PC-9 (cell line): ENCODE measurements around the gene TRPV2. TPM values are rescaled to one million over a fixed set of nuclear protein-coding genes. Genes with fewer than 3 reads are reported as not detected.

Experiments
- BruUV-seq: library from RNA; stranded (reverse); fragments of 400-500 nt; replicated peaks from 2 replicates; lab custom pipeline; 2021; lab: Mats Ljungman, UMichigan
- CTCF ChIA-PET: fragments of 300-600 bp; sonication (Branson Sonifier 250); formaldehyde crosslinking; loops from one replicate; lab custom pipeline; 2022; ENCODE audit warnings: antibody characterized with exemption; lab: Charles Lee
- POLR2A ChIA-PET: fragments of 300-600 bp; sonication (Branson Sonifier 250); formaldehyde crosslinking; loops from one replicate; lab custom pipeline; 2022; ENCODE audit warnings: antibody characterized with exemption; ENCODE audit not compliant: unreplicated experiment; lab: Charles Lee
- DNase-seq, 2 experiments: peaks; one replicate each; pipeline versions ENCODE4 v3.0.0 to v3.0.0-alpha.2; 2015 to 2022; ENCODE audit warnings: mixed read lengths in 1 of 2
- H2AFZ ChIP-seq: fragments of 200-600 bp; sonication (generic); 2 replicates; pipeline ENCODE4 v1.8.1; 2017; ENCODE audit warnings: antibody characterized with exemption
- H3F3A ChIP-seq: fragments of 200-600 bp; sonication (generic); 2 replicates; pipeline ENCODE4 v1.8.1; 2017; ENCODE audit warnings: antibody characterized with exemption, mild to moderate bottlenecking, low read depth; ENCODE audit not compliant: insufficient read depth
- H3K27ac ChIP-seq: fragments of 200-600 bp; sonication (generic); 2 replicates; pipeline ENCODE4 v1.6.1; 2016; ENCODE audit warnings: mixed run types
- H3K27me3 ChIP-seq: fragments of 200-600 bp; sonication (generic); 2 replicates; pipeline ENCODE4 v1.6.1; 2016; ENCODE audit warnings: low read depth, mixed run types; ENCODE audit not compliant: insufficient read depth
- H3K36me3 ChIP-seq: fragments of 200-600 bp; sonication (generic); 2 replicates; pipeline ENCODE4 v1.6.1; 2016; ENCODE audit warnings: low read depth, mixed run types
- H3K4me1 ChIP-seq: fragments of 200-600 bp; sonication (generic); replicated peaks from 2 replicates; pipeline ENCODE4 v1.6.1; 2016; ENCODE audit warnings: mixed run types; ENCODE audit not compliant: insufficient read depth
- H3K4me2 ChIP-seq: fragments of 200-600 bp; sonication (generic); 2 replicates; pipeline ENCODE4 v1.6.1; 2017; ENCODE audit warnings: mixed run types
- H3K4me3 ChIP-seq: fragments of 200-600 bp; sonication (generic); 2 replicates; pipeline ENCODE4 v1.6.1; 2016; ENCODE audit warnings: mixed run types
- H3K79me2 ChIP-seq: fragments of 200-600 bp; sonication (generic); 2 replicates; pipeline ENCODE4 v1.6.1; 2017; ENCODE audit warnings: low read depth, mixed run types
- H3K9me2 ChIP-seq: fragments of 200-600 bp; sonication (generic); 2 replicates; pipeline ENCODE4 v1.8.1; 2017; ENCODE audit warnings: mild to moderate bottlenecking; ENCODE audit not compliant: insufficient read depth
- H3K9me3 ChIP-seq: fragments of 200-600 bp; sonication (generic); 2 replicates; pipeline ENCODE4 v1.8.1; 2016; ENCODE audit warnings: low read depth; ENCODE audit not compliant: insufficient read depth
- H4K20me1 ChIP-seq: fragments of 200-600 bp; sonication (generic); 2 replicates; pipeline ENCODE4 v1.8.1; 2017; ENCODE audit not compliant: insufficient read depth
- CTCF ChIP-seq: fragments of 200-600 bp; sonication (generic); conservative IDR thresholded peaks from 2 replicates; pipeline ENCODE4 v1.6.1; 2017; ENCODE audit warnings: mixed run types, antibody characterized with exemption, mild to moderate bottlenecking, moderate library complexity
- EZH2 ChIP-seq: fragments of 200-600 bp; sonication (generic); IDR thresholded peaks from 2 replicates; pipeline ENCODE4 v1.8.0; 2017; ENCODE audit warnings: antibody characterized with exemption, low read depth
- intact Hi-C: fragments of 100-400 bp; cut with micrococcal nuclease; formaldehyde crosslinking; loops from one replicate; pipeline ENCODE4 v1.10.0; 2022; ENCODE audit not compliant: unreplicated experiment
- total RNA-seq: library from RNA; stranded (reverse); gene quantifications from 2 replicates; pipeline ENCODE4 v1.2.3, GENCODE V29; 2021

The TRPV2 gene
- total RNA-seq, 1 experiment from 2014 or later, result 5.3 TPM

GRCh38 chr17:16437083-16437482 lies 21.7 kb downstream of the TRPV2 start:
- H2AFZ ChIP-seq, result no peak overlapping the region
- no peaks in the 10 kb centered on the region for H3K27me3 ChIP-seq
- TF ChIP-seq EZH2, result no peak
- no peak for TF ChIP-seq CTCF
- intact Hi-C loops, result loop anchor here (5.0 kb wide), 2 partner anchors 150 to 220 kb away; partner anchors contain the start of genes NCOR1 and PIGL
- H3K4me2 ChIP-seq, result no peak overlapping the region
- peaks cover 14% of the 10 kb centered on the region for H4K20me1 ChIP-seq
- H3K27ac ChIP-seq, result no peak overlapping the region
- BruUV-seq, result no TSS peak
- H3K4me1 ChIP-seq, result peaks cover 14% of the 10 kb centered on the region
- H3K36me3 ChIP-seq, result peaks cover 30% of the 10 kb centered on the region
- no peak overlapping the region for H3K4me3 ChIP-seq
- no peak for DNase-seq
- ChIA-PET POLR2A (interaction anchor here (0.5 to 0.6 kb wide), 2 partner anchors 21 to 50 kb away, joined by 3 to 5 read pairs; no protein-coding TSS in a partner anchor), CTCF (no interaction called here)
- H3F3A ChIP-seq, result peaks cover 37% of the 10 kb centered on the region
- H3K9me3 ChIP-seq, result no peaks in the 10 kb centered on the region
- H3K79me2 ChIP-seq, result peaks cover 33% of the 10 kb centered on the region
- no peaks in the 10 kb centered on the region for H3K9me2 ChIP-seq

- POLR2A ChIA-PET, result interaction anchor here (0.6 to 1.6 kb wide), 15 partner anchors 39 to 1119 kb away, joined by 3 to 17 read pairs (median 6); partner anchors contain the start of genes PIGL and UBB
- Histone ChIP-seq H3F3A (peaks cover 48% of the 10 kb centered on the region), H3K36me3 (peaks cover 41% of the 10 kb centered on the region), H4K20me1 (peaks cover 25% of the 10 kb centered on the region), H3K4me3 (peak overlapping the region; percentile 50), H2AFZ (peak overlapping the region; percentile 74; the same call in 1 of the 2 replicates), H3K27me3 (no peaks in the 10 kb centered on the region), H3K79me2 (peaks cover 43% of the 10 kb centered on the region), H3K9me3 (no peaks in the 10 kb centered on the region), H3K4me1 (peaks cover 20% of the 10 kb centered on the region), H3K9me2 (no peaks in the 10 kb centered on the region), H3K4me2 (peak overlapping the region; percentile 79), H3K27ac (peak overlapping the region; percentile 75)
- intact Hi-C loops, result loop anchor here (1.0 to 5.0 kb wide), 5 partner anchors 19 to 221 kb away; partner anchors contain the start of genes NCOR1, PIGL and UBB
- BruUV-seq, result TSS peak; percentile 90
- DNase-seq, result no peak
- TF ChIP-seq CTCF, result no peak
- TF ChIP-seq EZH2, result no peak
- CTCF ChIA-PET, result interaction anchor here (0.6 to 1.9 kb wide), 7 partner anchors 10 to 153 kb away, joined by 3 to 11 read pairs (median 5); partner anchors contain the start of gene UBB
These were observed 22.8 kb downstream of the TRPV2 start for GRCh38 chr17:16438173-16438556.

- TF ChIP-seq CTCF (no peak), EZH2 (no peak)
- intact Hi-C loops, result loop anchor here (1.0 to 5.0 kb wide), 5 partner anchors 20 to 221 kb away; partner anchors contain the start of genes NCOR1, PIGL and UBB
- Histone ChIP-seq H4K20me1 (peaks cover 30% of the 10 kb centered on the region), H3K9me2 (no peaks in the 10 kb centered on the region), H3K4me3 (peak overlapping the region; percentile 98), H3K79me2 (peaks cover 43% of the 10 kb centered on the region), H2AFZ (peak overlapping the region; percentile 74; the same call in 1 of the 2 replicates), H3K27ac (peak overlapping the region; percentile 88), H3F3A (peaks cover 54% of the 10 kb centered on the region), H3K27me3 (no peaks in the 10 kb centered on the region), H3K9me3 (no peaks in the 10 kb centered on the region), H3K4me2 (peak overlapping the region; percentile 87), H3K36me3 (peaks cover 41% of the 10 kb centered on the region), H3K4me1 (peaks cover 20% of the 10 kb centered on the region)
- no TSS peak for BruUV-seq
- ChIA-PET CTCF (interaction anchor here (0.6 to 1.9 kb wide), 7 partner anchors 11 to 153 kb away, joined by 3 to 11 read pairs (median 5); partner anchors contain the start of gene UBB), POLR2A (interaction anchor here (0.5 to 1.6 kb wide), 19 partner anchors 39 to 1119 kb away, joined by 3 to 17 read pairs (median 5); partner anchors contain the start of genes PIGL and UBB)
- peak; percentile 94 to 99 for DNase-seq
These were observed 23.4 kb downstream of the TRPV2 start for GRCh38 chr17:16438557-16439302.
